Measurements from ENCODE around the gene ITFG2.

Gene ITFG2

DNA sequence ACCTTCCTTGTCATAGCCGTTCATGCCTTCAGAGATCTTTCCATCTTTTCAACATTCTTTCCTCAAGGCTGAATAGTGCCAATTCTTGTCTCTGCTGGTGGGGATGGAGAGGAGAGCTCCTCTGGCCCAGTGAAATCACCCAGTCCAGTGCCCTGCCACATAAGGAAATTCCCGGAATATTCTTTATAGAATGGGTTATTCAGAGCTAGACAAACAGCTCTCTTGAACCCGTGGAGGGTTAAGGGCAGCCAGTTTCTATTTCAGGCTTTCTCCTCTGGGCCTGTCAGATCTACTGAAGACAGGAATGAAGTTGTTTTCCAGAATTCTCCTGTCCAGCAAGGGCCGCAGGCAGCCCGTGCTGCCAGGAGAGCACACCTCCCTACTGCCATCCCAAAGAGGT is 30.5 kb downstream of the ITFG2 start:
- H3K27me3 ChIP-seq (ENCODE audit: control insufficient read depth, low read length) = no peaks in the 10 kb centered on the region
- H3K4me2 ChIP-seq (ENCODE audit: low read length) = no peak overlapping the region
- H3K9me3 ChIP-seq (ENCODE audit: control insufficient read depth, insufficient read depth, low read length) = no peaks in the 10 kb centered on the region
- H4K20me1 ChIP-seq (ENCODE audit: control insufficient read depth, insufficient read depth, low read depth, low read length) = no peaks in the 10 kb centered on the region
- H3K79me2 ChIP-seq (ENCODE audit: control insufficient read depth, low read length) = no peaks in the 10 kb centered on the region
- no peak overlapping the region for H3K4me3 ChIP-seq (ENCODE audit: low read length)
- peaks cover 3% of the 10 kb centered on the region for H3K36me3 ChIP-seq (ENCODE audit: control insufficient read depth, low read length)
- TF ChIP-seq EZH2phosphoT487 (IDR thresholded peaks at IDR 0.05; ENCODE audit: borderline replicate concordance, low read length) (no peak), CTCF (IDR thresholded peaks at IDR 0.05; ENCODE audit: low read depth, low read length, poor library complexity, severe bottlenecking) (no peak)
- no peaks in the 10 kb centered on the region for H3K9me2 ChIP-seq (replicated peaks; ENCODE audit: control insufficient read depth, low read length)
- no peaks in the 10 kb centered on the region for H3K4me1 ChIP-seq (ENCODE audit: control insufficient read depth, low read length)
- no peak overlapping the region for H3K27ac ChIP-seq (ENCODE audit: low read depth, low read length)
- H3F3A ChIP-seq (ENCODE audit: control insufficient read depth, insufficient read depth) = no peaks in the 10 kb centered on the region

DNA sequence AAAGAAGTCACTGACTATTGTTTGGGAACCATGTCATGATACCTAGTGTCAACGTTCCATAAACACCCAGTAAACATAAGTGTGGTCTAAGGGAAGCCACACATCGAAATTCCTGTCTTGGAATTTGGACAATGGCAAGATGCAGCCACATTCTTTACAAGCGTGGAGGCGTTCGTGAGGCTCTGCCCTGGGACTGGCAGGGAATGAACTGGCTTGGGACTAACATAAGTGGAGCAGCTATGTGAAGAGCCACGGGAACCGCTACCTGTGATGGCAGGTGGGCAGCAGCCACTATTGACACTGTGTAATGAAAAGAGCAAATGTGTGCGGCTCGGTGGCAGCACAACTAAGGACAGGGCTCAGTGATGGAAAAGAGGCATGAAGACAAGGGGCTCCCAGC is 32.3 kb downstream of the ITFG2 start:
- Histone ChIP-seq H3K4me3 (ENCODE audit: low read length) (no peak overlapping the region), H3K9me3 (ENCODE audit: control insufficient read depth, insufficient read depth, low read length) (no peaks in the 10 kb centered on the region), H3K79me2 (ENCODE audit: control insufficient read depth, low read length) (no peaks in the 10 kb centered on the region), H3K4me1 (ENCODE audit: control insufficient read depth, low read length) (no peaks in the 10 kb centered on the region), H4K20me1 (ENCODE audit: control insufficient read depth, insufficient read depth, low read depth, low read length) (no peaks in the 10 kb centered on the region), H3K36me3 (ENCODE audit: control insufficient read depth, low read length) (peaks cover 3% of the 10 kb centered on the region), H3K4me2 (ENCODE audit: low read length) (no peak overlapping the region), H3K9me2 (replicated peaks; ENCODE audit: control insufficient read depth, low read length) (no peaks in the 10 kb centered on the region), H3F3A (ENCODE audit: control insufficient read depth, insufficient read depth) (no peaks in the 10 kb centered on the region), H3K27ac (ENCODE audit: low read depth, low read length) (no peak overlapping the region), H3K27me3 (ENCODE audit: control insufficient read depth, low read length) (no peaks in the 10 kb centered on the region)
- TF ChIP-seq CTCF (IDR thresholded peaks at IDR 0.05; ENCODE audit: low read depth, low read length, poor library complexity, severe bottlenecking) (no peak), EZH2phosphoT487 (IDR thresholded peaks at IDR 0.05; ENCODE audit: borderline replicate concordance, low read length) (no peak)

DNA sequence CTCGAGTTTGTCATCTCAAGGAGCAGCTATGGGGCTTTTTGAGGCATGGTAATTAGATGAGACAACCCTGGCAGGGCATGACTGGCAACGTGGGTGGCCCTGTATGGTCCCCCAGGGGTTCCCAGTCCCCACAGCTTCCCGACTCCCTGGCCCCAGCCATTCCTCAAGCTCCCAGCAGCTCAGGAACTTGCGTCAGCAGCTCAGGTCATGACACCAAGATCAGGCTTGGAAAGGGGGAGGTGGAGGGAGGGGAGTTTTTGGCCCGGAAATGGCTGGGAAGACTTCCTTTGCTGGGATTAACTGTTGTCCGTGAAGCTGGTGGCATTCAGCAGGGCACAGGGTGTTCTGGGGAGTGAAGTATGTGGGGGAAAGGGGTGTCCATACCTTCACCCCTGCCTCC is 32.8 kb downstream of the ITFG2 start:
- no peaks in the 10 kb centered on the region for H3K4me1 ChIP-seq (ENCODE audit: control insufficient read depth, low read length)
- no peaks in the 10 kb centered on the region for H3K79me2 ChIP-seq (ENCODE audit: control insufficient read depth, low read length)
- no peak overlapping the region for H3K4me2 ChIP-seq (ENCODE audit: low read length)
- H3K27me3 ChIP-seq (ENCODE audit: control insufficient read depth, low read length) = no peaks in the 10 kb centered on the region
- TF ChIP-seq CTCF (IDR thresholded peaks at IDR 0.05; ENCODE audit: low read depth, low read length, poor library complexity, severe bottlenecking) (no peak), EZH2phosphoT487 (IDR thresholded peaks at IDR 0.05; ENCODE audit: borderline replicate concordance, low read length) (no peak)
- H3K36me3 ChIP-seq (ENCODE audit: control insufficient read depth, low read length) = peaks cover 3% of the 10 kb centered on the region
- H3K27ac ChIP-seq (ENCODE audit: low read depth, low read length) = no peak overlapping the region
- no peaks in the 10 kb centered on the region for H3F3A ChIP-seq (ENCODE audit: control insufficient read depth, insufficient read depth)
- H4K20me1 ChIP-seq (ENCODE audit: control insufficient read depth, insufficient read depth, low read depth, low read length) = no peaks in the 10 kb centered on the region
- H3K9me2 ChIP-seq (replicated peaks; ENCODE audit: control insufficient read depth, low read length) = no peaks in the 10 kb centered on the region
- H3K9me3 ChIP-seq (ENCODE audit: control insufficient read depth, insufficient read depth, low read length) = no peaks in the 10 kb centered on the region
- H3K4me3 ChIP-seq (ENCODE audit: low read length) = no peak overlapping the region

DNA sequence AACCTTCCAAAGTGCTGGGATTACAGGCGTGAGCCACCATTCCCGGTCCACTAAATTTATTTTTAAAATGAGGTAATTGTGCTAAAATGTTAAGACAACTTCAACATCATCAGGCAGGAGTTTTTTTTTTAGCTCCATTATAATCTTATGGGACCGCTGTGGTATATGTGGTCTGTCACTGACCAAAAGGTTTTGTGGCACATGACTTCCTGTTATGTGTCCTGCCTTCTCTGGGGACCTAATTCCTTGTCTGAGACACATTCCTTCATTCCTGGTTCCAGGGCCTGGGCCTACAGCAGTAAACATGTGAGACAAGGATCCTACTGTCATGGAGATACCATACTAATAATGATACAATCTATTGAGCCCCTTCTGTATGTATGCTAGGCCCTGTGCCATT is 39.5 kb downstream of the ITFG2 start:
- H4K20me1 ChIP-seq (ENCODE audit: control insufficient read depth, insufficient read depth, low read depth, low read length) = no peaks in the 10 kb centered on the region
- H3K4me3 ChIP-seq (ENCODE audit: low read length) = no peak overlapping the region
- H3F3A ChIP-seq (ENCODE audit: control insufficient read depth, insufficient read depth) = 0 out of 2 replicates have a peak, but pooled peaks cover 2% of the 10 kb centered on the region
- TF ChIP-seq CTCF (IDR thresholded peaks at IDR 0.05; ENCODE audit: low read depth, low read length, poor library complexity, severe bottlenecking) (no peak), EZH2phosphoT487 (IDR thresholded peaks at IDR 0.05; ENCODE audit: borderline replicate concordance, low read length) (no peak)
- no peaks in the 10 kb centered on the region for H3K79me2 ChIP-seq (ENCODE audit: control insufficient read depth, low read length)
- no peaks in the 10 kb centered on the region for H3K9me2 ChIP-seq (replicated peaks; ENCODE audit: control insufficient read depth, low read length)
- H3K9me3 ChIP-seq (ENCODE audit: control insufficient read depth, insufficient read depth, low read length) = no peaks in the 10 kb centered on the region
- no peak overlapping the region for H3K4me2 ChIP-seq (ENCODE audit: low read length)
- no peaks in the 10 kb centered on the region for H3K27me3 ChIP-seq (ENCODE audit: control insufficient read depth, low read length)
- no peaks in the 10 kb centered on the region for H3K36me3 ChIP-seq (ENCODE audit: control insufficient read depth, low read length)
- H3K4me1 ChIP-seq (ENCODE audit: control insufficient read depth, low read length) = no peaks in the 10 kb centered on the region
- H3K27ac ChIP-seq (ENCODE audit: low read depth, low read length) = no peak overlapping the region

Measured in DOHH2 (cell line).